ENCODE measurements around the gene GPR142. TPM values are rescaled to one million over a fixed set of nuclear protein-coding genes. Genes with fewer than 3 reads are reported as not detected.

The GPR142 gene
- total and polyA plus RNA-seq, 2 of the 13 experiments (the other 11 are each of a cell fraction or from before 2014, with no cell fraction given) = not detected

GRCh38 chr17:74394275-74394950 is 27.1 kb downstream of the GPR142 start:
- in situ Hi-C loops (cut with HindIII; ENCODE audit: extremely low pct_ligation_motif_present, low pct_unique_long_range_greater_than_20kb) (no loop called here), intact Hi-C loops (cut with micrococcal nuclease; ENCODE audit: unreplicated experiment) (no loop called here)
- Histone ChIP-seq H3K27me3 (ENCODE audit: control insufficient read depth in 1 of 2, insufficient read depth in 2 of 2, low read length in 2 of 2) (peaks cover 4 to 16% of the 10 kb centered on the region in 2 experiments; a peak in 2 of 5 replicates), H3K4me1 (ENCODE audit: insufficient read depth, low read length) (peaks cover 16% of the 10 kb centered on the region), H3K9me3 (ENCODE audit: low read length) (no peaks in the 10 kb centered on the region), H3K9ac (ENCODE audit: insufficient read depth, low read depth, low read length) (no peak overlapping the region), H3K4me2 (ENCODE audit: low read depth, low read length) (peak overlapping the region; percentile 24; the same call in 1 of the 2 replicates), H3K27ac (ENCODE audit: extremely low read length, insufficient read depth, low read length) (no peak overlapping the region), H3K79me2 (ENCODE audit: insufficient read depth, low read length) (no peaks in the 10 kb centered on the region), H3K4me3 (replicated peaks in 1 of 3; ENCODE audit: insufficient read depth in 1 of 3, low read depth in 2 of 3, low read length in 3 of 3) (no peak overlapping the region), H4K20me1 (ENCODE audit: insufficient read depth, low read length) (no peaks in the 10 kb centered on the region), H3K36me3 (replicated peaks in 1 of 2; ENCODE audit: control insufficient read depth in 1 of 2, insufficient read depth in 2 of 2, low read length in 2 of 2) (no peaks in the 10 kb centered on the region), H2AFZ (ENCODE audit: low read length) (no peak overlapping the region)
- BruUV-seq (replicated peaks) = no TSS peak
- WGBS (ENCODE audit: low lambda C conversion rate) = 11% methylated on average over 10 of the region's 12 CpGs
- ATAC-seq (peak; percentile 57), DNase-seq (ENCODE audit: low spot score) (no peak), FAIRE-seq (no peak)
- ChIA-PET POLR2A (interaction anchor here (1.2 kb wide), 1 partner anchor 9 kb away, joined by 3 read pairs; no protein-coding TSS in a partner anchor), CTCF (ENCODE audit: low intra/inter-chr PET ratio, low total read pairs) (no interaction called here)
- TF ChIP-seq ZNF569 (CRISPR knock-in tag; IDR thresholded peaks at IDR 0.05; ENCODE audit: borderline replicate concordance) (no peak), BHLHE40 (IDR thresholded peaks at IDR 0.05; ENCODE audit: low read length) (peak; percentile 78)
- TF ChIP-seq, protein P1, sequence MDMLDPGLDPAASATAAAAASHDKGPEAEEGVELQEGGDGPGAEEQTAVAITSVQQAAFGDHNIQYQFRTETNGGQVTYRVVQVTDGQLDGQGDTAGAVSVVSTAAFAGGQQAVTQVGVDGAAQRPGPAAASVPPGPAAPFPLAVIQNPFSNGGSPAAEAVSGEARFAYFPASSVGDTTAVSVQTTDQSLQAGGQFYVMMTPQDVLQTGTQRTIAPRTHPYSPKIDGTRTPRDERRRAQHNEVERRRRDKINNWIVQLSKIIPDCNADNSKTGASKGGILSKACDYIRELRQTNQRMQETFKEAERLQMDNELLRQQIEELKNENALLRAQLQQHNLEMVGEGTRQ (IDR thresholded peaks at IDR 0.05; ENCODE audit: low read depth, low read length) = peak; percentile 50; the same call in 1 of the 2 replicates
- TF ChIP-seq, protein P1 (CRISPR knock-in tag; IDR thresholded peaks at IDR 0.05; ENCODE audit: borderline replicate concordance) = no peak

GRCh38 chr17:74394977-74395376 is 27.7 kb downstream of the GPR142 start:
- POLR2A ChIA-PET = interaction anchor here (1.2 kb wide), 1 partner anchor 9 kb away, joined by 3 read pairs; no protein-coding TSS in a partner anchor
- FAIRE-seq = no peak
- no peak overlapping the region for H3K27ac ChIP-seq (ENCODE audit: extremely low read length, insufficient read depth, low read length)
- in situ Hi-C loops (cut with HindIII; ENCODE audit: extremely low pct_ligation_motif_present, low pct_unique_long_range_greater_than_20kb) = no loop called here
- CTCF ChIA-PET (ENCODE audit: low intra/inter-chr PET ratio, low total read pairs) = no interaction called here
- 54% methylated on average over 7 of the region's 7 CpGs for WGBS (ENCODE audit: low lambda C conversion rate)
- intact Hi-C loops (cut with micrococcal nuclease; ENCODE audit: unreplicated experiment) = no loop called here
- H4K20me1 ChIP-seq (ENCODE audit: insufficient read depth, low read length) = no peaks in the 10 kb centered on the region
- H3K9ac ChIP-seq (ENCODE audit: insufficient read depth, low read depth, low read length) = no peak overlapping the region
- ATAC-seq = peak; percentile 62
- BruUV-seq (replicated peaks) = no TSS peak
- no peaks in the 10 kb centered on the region for H3K36me3 ChIP-seq (replicated peaks in 1 of 2; ENCODE audit: control insufficient read depth in 1 of 2, insufficient read depth in 2 of 2, low read length in 2 of 2)
- H2AFZ ChIP-seq (ENCODE audit: low read length) = no peak overlapping the region
- H3K4me1 ChIP-seq (ENCODE audit: insufficient read depth, low read length) = peaks cover 16% of the 10 kb centered on the region
- H3K79me2 ChIP-seq (ENCODE audit: insufficient read depth, low read length) = no peaks in the 10 kb centered on the region
- no peaks in the 10 kb centered on the region for H3K9me3 ChIP-seq (ENCODE audit: low read length)
- H3K27me3 ChIP-seq (ENCODE audit: control insufficient read depth in 1 of 2, insufficient read depth in 2 of 2, low read length in 2 of 2) = peaks cover 4 to 13% of the 10 kb centered on the region in 2 experiments; a peak in 2 of 5 replicates
- peak overlapping the region; percentile 24; the same call in 1 of the 2 replicates for H3K4me2 ChIP-seq (ENCODE audit: low read depth, low read length)
- TF ChIP-seq NFE2L2 (IDR thresholded peaks at IDR 0.05; ENCODE audit: low read length) (0 out of 2 replicates have a peak, but pooled peaks have one; percentile 17), ZNF350 (CRISPR knock-in tag; IDR thresholded peaks at IDR 0.05; ENCODE audit: borderline replicate concordance, low read depth) (no peak)
- no peak overlapping the region for H3K4me3 ChIP-seq (replicated peaks in 1 of 3; ENCODE audit: insufficient read depth in 1 of 3, low read depth in 2 of 3, low read length in 3 of 3)
- no peak for DNase-seq (ENCODE audit: low spot score)

Data from HepG2 (cell line).